Measurements from ENCODE around the gene PPM1H.
A peak's percentile ranks its signal among the peaks of the same experiment; 100 is the strongest.
"Not testable (repeated sequence)": the region's sequence is repeated elsewhere in the genome, so short reads cannot be mapped to it uniquely, and the experiment has no call there.

PPM1H gene

DNA sequence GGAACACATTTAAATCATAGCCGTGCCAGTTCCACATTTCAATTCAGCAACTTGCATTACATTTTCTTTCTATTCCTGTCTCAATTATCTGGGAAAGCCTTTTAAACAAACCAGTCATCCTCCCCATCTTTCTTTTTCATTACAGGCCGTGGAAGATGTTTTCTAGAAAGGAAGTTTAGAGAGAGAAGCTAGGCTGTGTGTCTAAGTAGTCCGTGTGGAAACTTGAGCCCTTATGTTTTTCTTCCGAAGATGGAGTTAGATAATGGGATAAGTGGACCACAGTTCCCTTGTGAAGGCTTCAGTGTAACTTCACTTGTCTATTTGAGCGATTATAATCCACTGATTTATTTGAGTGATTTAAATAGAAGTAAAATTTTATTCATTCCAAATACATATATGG, 12.4 kb upstream of the PPM1H start:
- no peak overlapping the region for H2BK15ac ChIP-seq (ENCODE audit: low read length)
- H3K27me3 ChIP-seq (ENCODE audit: control insufficient read depth in 3 of 3, insufficient read depth in 3 of 3, low read depth in 1 of 3, low read length in 3 of 3), result no peaks in the 10 kb centered on the region
- no peak overlapping the region for H2BK12ac ChIP-seq (ENCODE audit: low read length)
- no peak overlapping the region for H2BK120ac ChIP-seq (ENCODE audit: low read depth, low read length)
- H3K27ac ChIP-seq (replicated peaks; ENCODE audit: low read length), result no peak overlapping the region
- H3K9ac ChIP-seq (ENCODE audit: low read depth, low read length, poor library complexity), result no peak overlapping the region
- no peak overlapping the region for H3K18ac ChIP-seq (ENCODE audit: low read length)
- no CpG with 5 or more reads among the region's 5 CpGs for WGBS, 2 donors (ENCODE audit: extremely low coverage in 2 of 2, insufficient read length in 2 of 2, insufficient replicate concordance in 1 of 2)
- no peak for DNase-seq (ENCODE audit: low spot score)
- H3K23ac ChIP-seq (ENCODE audit: low read depth, low read length, poor library complexity), result no peak overlapping the region
- H2AK5ac ChIP-seq (ENCODE audit: low read depth, low read length), result no peak overlapping the region
- H4K91ac ChIP-seq (ENCODE audit: low read depth, low read length, poor library complexity), result no peak overlapping the region
- no peak overlapping the region for H2AFZ ChIP-seq (ENCODE audit: low read length)
- H3K36me3 ChIP-seq (replicated peaks in 1 of 2; ENCODE audit: control insufficient read depth in 2 of 2, insufficient read depth in 2 of 2, low read length in 2 of 2), result no peaks in the 10 kb centered on the region
- H3K4ac ChIP-seq (ENCODE audit: low read length), result no peak overlapping the region
- H3K4me1 ChIP-seq (ENCODE audit: control insufficient read depth in 2 of 2, insufficient read depth in 1 of 2, low read depth in 1 of 2, low read length in 2 of 2), result no peaks in the 10 kb centered on the region
- H2BK5ac ChIP-seq (ENCODE audit: low read length), result no peak overlapping the region
- H3K4me3 ChIP-seq (ENCODE audit: low read length in 2 of 2), result no peak overlapping the region
- H4K8ac ChIP-seq (ENCODE audit: low read depth, low read length), result no peak overlapping the region
- no peaks in the 10 kb centered on the region for H3K9me3 ChIP-seq (replicated peaks in 1 of 2; ENCODE audit: control insufficient read depth in 2 of 2, insufficient read depth in 1 of 2, low read depth in 1 of 2, low read length in 2 of 2)
- H3K14ac ChIP-seq (ENCODE audit: low read length), result no peak overlapping the region
- H3K4me2 ChIP-seq (ENCODE audit: insufficient read depth, low read length, poor library complexity, severe bottlenecking), result no peak overlapping the region
- no peaks in the 10 kb centered on the region for H3K79me1 ChIP-seq (ENCODE audit: low read depth, low read length)

DNA sequence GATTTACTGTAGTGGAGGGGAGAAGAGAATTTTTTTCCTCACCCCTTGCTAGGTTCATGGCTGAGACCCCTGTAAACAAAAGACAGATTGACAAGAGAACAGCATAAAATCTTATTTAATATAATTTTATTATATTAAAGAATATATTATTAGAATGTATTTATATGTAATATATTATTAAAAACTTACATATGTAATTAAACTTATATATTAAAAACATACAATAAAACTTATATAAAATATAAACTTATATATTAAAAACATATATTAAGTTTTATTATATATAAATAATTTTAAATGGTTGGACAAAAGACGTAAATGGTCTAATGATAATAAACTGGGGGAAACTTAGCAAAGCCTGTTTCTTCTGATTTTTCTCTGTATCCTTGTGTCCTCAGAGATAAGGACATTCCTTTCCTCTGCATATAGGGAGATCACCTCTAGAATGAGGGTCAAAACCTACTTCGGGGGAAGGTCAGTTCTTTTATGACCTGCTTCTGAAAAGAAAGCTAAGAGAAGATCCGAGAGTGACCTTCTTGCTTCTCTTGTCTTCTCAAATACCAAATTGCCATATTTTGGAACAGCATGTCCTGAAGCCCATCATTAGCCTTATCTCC, 8.9 kb upstream of the PPM1H start:
- no peaks in the 10 kb centered on the region for H3K27me3 ChIP-seq (ENCODE audit: control insufficient read depth in 3 of 3, insufficient read depth in 3 of 3, low read depth in 1 of 3, low read length in 3 of 3)
- no peak overlapping the region for H2AFZ ChIP-seq (ENCODE audit: low read length)
- H3K9me3 ChIP-seq (replicated peaks in 1 of 2; ENCODE audit: control insufficient read depth in 2 of 2, insufficient read depth in 1 of 2, low read depth in 1 of 2, low read length in 2 of 2), result no peaks in the 10 kb centered on the region
- no peak overlapping the region for H3K4ac ChIP-seq (ENCODE audit: low read length)
- no peak overlapping the region for H2BK12ac ChIP-seq (ENCODE audit: low read length)
- no peak overlapping the region for H3K18ac ChIP-seq (ENCODE audit: low read length)
- no peaks in the 10 kb centered on the region for H3K36me3 ChIP-seq (replicated peaks in 1 of 2; ENCODE audit: control insufficient read depth in 2 of 2, insufficient read depth in 2 of 2, low read length in 2 of 2)
- no peak overlapping the region for H2AK5ac ChIP-seq (ENCODE audit: low read depth, low read length)
- H3K4me3 ChIP-seq (ENCODE audit: low read length in 2 of 2), result no peak overlapping the region
- H3K27ac ChIP-seq (replicated peaks; ENCODE audit: low read length), result no peak overlapping the region
- H2BK15ac ChIP-seq (ENCODE audit: low read length), result no peak overlapping the region
- no peak overlapping the region for H3K9ac ChIP-seq (ENCODE audit: low read depth, low read length, poor library complexity)
- H3K79me1 ChIP-seq (ENCODE audit: low read depth, low read length), result no peaks in the 10 kb centered on the region
- H3K14ac ChIP-seq (ENCODE audit: low read length), result no peak overlapping the region
- H2BK5ac ChIP-seq (ENCODE audit: low read length), result no peak overlapping the region
- no peak overlapping the region for H3K23ac ChIP-seq (ENCODE audit: low read depth, low read length, poor library complexity)
- no CpG with 5 or more reads among the region's 3 CpGs for WGBS, 2 donors (ENCODE audit: extremely low coverage in 2 of 2, insufficient read length in 2 of 2, insufficient replicate concordance in 1 of 2)
- H4K8ac ChIP-seq (ENCODE audit: low read depth, low read length), result no peak overlapping the region
- no peaks in the 10 kb centered on the region for H3K4me1 ChIP-seq (ENCODE audit: control insufficient read depth in 2 of 2, insufficient read depth in 1 of 2, low read depth in 1 of 2, low read length in 2 of 2)
- H4K91ac ChIP-seq (ENCODE audit: low read depth, low read length, poor library complexity), result no peak overlapping the region
- H2BK120ac ChIP-seq (ENCODE audit: low read depth, low read length), result no peak overlapping the region
- H3K4me2 ChIP-seq (ENCODE audit: insufficient read depth, low read length, poor library complexity, severe bottlenecking), result no peak overlapping the region
- no peak for DNase-seq (ENCODE audit: low spot score)

- not testable (repeated sequence) for H3K23ac ChIP-seq (ENCODE audit: low read depth, low read length, poor library complexity); H3K18ac ChIP-seq (ENCODE audit: low read length); H2BK5ac ChIP-seq (ENCODE audit: low read length); H2AFZ ChIP-seq (ENCODE audit: low read length); H2BK120ac ChIP-seq (ENCODE audit: low read depth, low read length); H3K9ac ChIP-seq (ENCODE audit: low read depth, low read length, poor library complexity); H2BK15ac ChIP-seq (ENCODE audit: low read length); H3K4me1 ChIP-seq (ENCODE audit: control insufficient read depth in 2 of 2, insufficient read depth in 1 of 2, low read depth in 1 of 2, low read length in 2 of 2); H2BK12ac ChIP-seq (ENCODE audit: low read length); H2AK5ac ChIP-seq (ENCODE audit: low read depth, low read length); H3K36me3 ChIP-seq (replicated peaks in 1 of 2; ENCODE audit: control insufficient read depth in 2 of 2, insufficient read depth in 2 of 2, low read length in 2 of 2); H3K4me2 ChIP-seq (ENCODE audit: insufficient read depth, low read length, poor library complexity, severe bottlenecking); H4K8ac ChIP-seq (ENCODE audit: low read depth, low read length); H3K14ac ChIP-seq (ENCODE audit: low read length); H3K4ac ChIP-seq (ENCODE audit: low read length); DNase-seq (ENCODE audit: low spot score); H3K27me3 ChIP-seq (ENCODE audit: control insufficient read depth in 3 of 3, insufficient read depth in 3 of 3, low read depth in 1 of 3, low read length in 3 of 3); H3K27ac ChIP-seq (replicated peaks; ENCODE audit: low read length); H3K79me1 ChIP-seq (ENCODE audit: low read depth, low read length); H3K4me3 ChIP-seq (ENCODE audit: low read length in 2 of 2); H3K9me3 ChIP-seq (replicated peaks in 1 of 2; ENCODE audit: control insufficient read depth in 2 of 2, insufficient read depth in 1 of 2, low read depth in 1 of 2, low read length in 2 of 2); H4K91ac ChIP-seq (ENCODE audit: low read depth, low read length, poor library complexity)
- no CpG with 5 or more reads among the region's 4 CpGs for WGBS, 2 donors (ENCODE audit: extremely low coverage in 2 of 2, insufficient read length in 2 of 2, insufficient replicate concordance in 1 of 2)
Observed at GRCh38 chr12:62942316-62942715, 7.4 kb upstream of the PPM1H start.

DNA sequence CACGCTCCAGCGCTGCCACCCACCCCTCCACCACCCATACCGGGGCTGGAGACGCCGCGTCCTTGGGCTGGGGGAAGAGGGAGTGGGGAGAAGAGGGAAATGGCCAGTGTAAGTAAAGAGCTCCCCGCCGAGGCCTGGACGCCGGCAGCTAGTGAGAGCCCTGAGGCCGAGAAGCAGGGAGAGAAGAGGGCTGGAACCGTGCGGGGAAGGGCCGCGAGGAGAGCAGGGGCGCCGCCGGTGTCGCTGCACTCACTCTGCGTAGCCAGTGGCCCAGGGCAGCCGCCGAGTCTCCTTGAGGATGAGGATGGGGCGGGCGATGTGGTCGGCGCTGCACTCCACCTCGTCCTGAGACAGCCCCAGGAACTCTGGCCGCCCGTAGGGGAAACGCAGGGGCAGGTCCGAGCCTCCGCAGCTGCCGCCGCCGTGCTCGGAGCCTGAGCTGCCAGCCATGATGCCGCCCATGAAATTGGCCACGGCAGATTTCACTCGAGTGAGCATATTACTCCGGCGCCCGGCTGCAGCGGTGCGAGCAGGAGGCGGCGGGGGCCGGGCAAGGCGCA, 631 bp downstream of the PPM1H start:
- Histone ChIP-seq H2AK5ac (ENCODE audit: low read depth, low read length) (no peak overlapping the region), H2BK12ac (ENCODE audit: low read length) (no peak overlapping the region), H3K4me2 (ENCODE audit: insufficient read depth, low read length, poor library complexity, severe bottlenecking) (peak overlapping the region; percentile 95), H2BK15ac (ENCODE audit: low read length) (peak overlapping the region; percentile 55), H3K4me3 (ENCODE audit: low read length in 2 of 2) (peak overlapping the region; percentile 69 to 94), H3K27me3 (ENCODE audit: control insufficient read depth in 3 of 3, insufficient read depth in 3 of 3, low read depth in 1 of 3, low read length in 3 of 3) (peaks cover 0 to 26% (median 15%) of the 10 kb centered on the region in 3 experiments), H3K23ac (ENCODE audit: low read depth, low read length, poor library complexity) (peak overlapping the region; percentile 89), H3K4me1 (ENCODE audit: control insufficient read depth in 2 of 2, insufficient read depth in 1 of 2, low read depth in 1 of 2, low read length in 2 of 2) (peaks cover 6 to 9% of the 10 kb centered on the region in 2 donors), H4K91ac (ENCODE audit: low read depth, low read length, poor library complexity) (no peak overlapping the region), H4K8ac (ENCODE audit: low read depth, low read length) (no peak overlapping the region), H3K36me3 (replicated peaks in 1 of 2; ENCODE audit: control insufficient read depth in 2 of 2, insufficient read depth in 2 of 2, low read length in 2 of 2) (no peaks in the 10 kb centered on the region), H3K9me3 (replicated peaks in 1 of 2; ENCODE audit: control insufficient read depth in 2 of 2, insufficient read depth in 1 of 2, low read depth in 1 of 2, low read length in 2 of 2) (no peaks in the 10 kb centered on the region), H3K9ac (ENCODE audit: low read depth, low read length, poor library complexity) (peak overlapping the region; percentile 86), H3K14ac (ENCODE audit: low read length) (peak overlapping the region; percentile 99), H2AFZ (ENCODE audit: low read length) (peak overlapping the region; percentile 99), H3K27ac (replicated peaks; ENCODE audit: low read length) (no peak overlapping the region), H3K4ac (ENCODE audit: low read length) (no peak overlapping the region), H2BK120ac (ENCODE audit: low read depth, low read length) (peak overlapping the region; percentile 31), H3K79me1 (ENCODE audit: low read depth, low read length) (no peaks in the 10 kb centered on the region), H3K18ac (ENCODE audit: low read length) (peak overlapping the region; percentile 91), H2BK5ac (ENCODE audit: low read length) (peak overlapping the region; percentile 87)
- no CpG with 5 or more reads among the region's 48 CpGs for WGBS, 2 donors (ENCODE audit: extremely low coverage in 2 of 2, insufficient read length in 2 of 2, insufficient replicate concordance in 1 of 2)
- DNase-seq (ENCODE audit: low spot score), result peak; percentile 29

Data from neuronal stem cell (in vitro differentiated cells).